ENCODE data around the gene CKB.

GRCh38 chr14:103534576-103535061 is 12.0 kb upstream of the CKB start:
- TF ChIP-seq POLR2A (IDR thresholded peaks at IDR 0.05; ENCODE audit: low read depth, low read length), result no peak
- no peak for TF ChIP-seq TAF1 (IDR thresholded peaks at IDR 0.05; ENCODE audit: borderline replicate concordance, low read depth, low read length)
- TF ChIP-seq POLR2AphosphoS5 (IDR thresholded peaks at IDR 0.05; ENCODE audit: low read depth, low read length), result no peak

Data from GM12892 (cell line).